HCT116 (cell line): ENCODE measurements around the gene ZBTB24. TPM values are rescaled to one million over a fixed set of nuclear protein-coding genes. Genes with fewer than 3 reads are reported as not detected.

Source experiments
- ATAC-seq: fragments of 200-7000 bp; cut with Tn5 transposase; 2 replicates; pipeline ENCODE4 v1.9.1; 2020; ENCODE audit warnings: mild to moderate bottlenecking, moderate library complexity
- BruUV-seq: library from RNA; stranded (reverse); fragments of 400-500 nt; replicated peaks from 2 replicates; lab custom pipeline; 2021; lab: Mats Ljungman, UMichigan
- CTCF ChIA-PET: fragments of 300-600 bp; sonication (Branson Sonifier 250); formaldehyde crosslinking; loops from one replicate; lab custom pipeline; 2021; ENCODE audit warnings: antibody characterized with exemption; lab: Charles Lee
- POLR2A ChIA-PET: fragments of 300-600, 350-600 bp; sonication (Branson Sonifier 250); formaldehyde crosslinking; loops from one replicate; lab custom pipeline; 2021; ENCODE audit warnings: antibody characterized with exemption; lab: Charles Lee
- RAD21 ChIA-PET, 2 experiments: fragments of 300-600 bp; sonication (Branson Sonifier 250); formaldehyde crosslinking; loops; one replicate each; lab custom pipeline; 2023; ENCODE audit warnings: low total read pairs in 2 of 2; ENCODE audit not compliant: uncharacterized antibody in 2 of 2, unreplicated experiment in 2 of 2, low non-redundant PET in 1 of 2; lab: Charles Lee
- DNase-seq: peaks from one replicate; pipeline ENCODE4 v3.0.0-alpha.2; 2010; ENCODE audit warnings: low read depth, low spot score
- H2AFZ ChIP-seq: fragments of 200-600 bp; shearing (Covaris generic), sonication (generic); 2 replicates; pipeline ENCODE4 v1.6.1; 2017; ENCODE audit warnings: low read depth, mixed run types, mixed read lengths, antibody characterized with exemption, low read length; ENCODE audit not compliant: poor library complexity, severe bottlenecking
- H3K27ac ChIP-seq: 2 replicates; pipeline ENCODE4 v1.5.1; 2012; ENCODE audit warnings: low read depth, low read length
- H3K27me3 ChIP-seq: fragments of 200-600 bp; sonication (generic); 2 replicates; pipeline ENCODE4 v1.6.1; 2016; ENCODE audit warnings: mixed run types, low read length, mixed read lengths; ENCODE audit not compliant: insufficient read depth
- H3K36me3 ChIP-seq, 2 experiments: fragments of 200-500 bp in 1 of 2; fragments of 200-600 bp in 1 of 2; sonication (Bioruptor generic) in 1 of 2; sonication (generic) in 1 of 2; 2 replicates each; pipeline versions ENCODE4 v1.5.1 to v1.6.1; 2014 to 2016; ENCODE audit warnings: low read length in 2 of 2, inconsistent platforms in 1 of 2, mixed read lengths in 1 of 2, mixed run types in 1 of 2; ENCODE audit not compliant: insufficient read depth in 2 of 2, control insufficient read depth in 1 of 2
- H3K4me1 ChIP-seq, 2 experiments: fragments of 200-600 bp in 1 of 2; sonication (generic) in 1 of 2; 2 replicates each; pipeline versions ENCODE4 v1.5.1 to v1.6.1; 2012 to 2017; ENCODE audit warnings: low read length in 2 of 2, inconsistent platforms in 1 of 2, mild to moderate bottlenecking in 1 of 2, mixed read lengths in 1 of 2, mixed run types in 1 of 2, moderate library complexity in 1 of 2; ENCODE audit not compliant: insufficient read depth in 2 of 2, control insufficient read depth in 1 of 2
- H3K4me2 ChIP-seq: fragments of 200-600 bp; sonication (generic); 2 replicates; pipeline ENCODE4 v1.6.1; 2017; ENCODE audit warnings: mixed run types, low read length, mixed read lengths
- H3K4me3 ChIP-seq, 2 experiments: fragments of 200-600 bp in 1 of 2; sonication (generic) in 1 of 2; replicated peaks in 1 of 2; 2 replicates each; pipeline ENCODE4 v1.5.1; 2011 to 2016; ENCODE audit warnings: low read length in 2 of 2, control low read depth in 1 of 2, low read depth in 1 of 2, mild to moderate bottlenecking in 1 of 2, mixed read lengths in 1 of 2, mixed run types in 1 of 2
- H3K79me2 ChIP-seq: fragments of 200-600 bp; sonication (generic); 2 replicates; pipeline ENCODE4 v1.6.1; 2017; ENCODE audit warnings: mild to moderate bottlenecking, mixed run types, low read length, moderate library complexity, mixed read lengths; ENCODE audit not compliant: insufficient read depth
- H3K9ac ChIP-seq: fragments of 200-600 bp; sonication (generic); 2 replicates; pipeline ENCODE4 v1.6.1; 2016; ENCODE audit warnings: low read length, mixed read lengths
- H3K9me2 ChIP-seq: fragments of 200-600 bp; sonication (generic), shearing (Covaris generic); 2 replicates; pipeline ENCODE4 v1.6.1; 2017; ENCODE audit warnings: mixed run types, mild to moderate bottlenecking, moderate library complexity; ENCODE audit not compliant: insufficient read depth
- H3K9me3 ChIP-seq, 2 experiments: fragments of 200-500 bp in 1 of 2; fragments of 200-600 bp in 1 of 2; sonication (Bioruptor generic) in 1 of 2; sonication (generic) in 1 of 2; 2 replicates each; pipeline ENCODE4 v1.6.1; 2014 to 2017; ENCODE audit warnings: low read length in 2 of 2, mixed read lengths in 2 of 2, inconsistent platforms in 1 of 2, low read depth in 1 of 2, mild to moderate bottlenecking in 1 of 2, mixed run types in 1 of 2, moderate library complexity in 1 of 2; ENCODE audit not compliant: control insufficient read depth in 1 of 2, insufficient read depth in 1 of 2
- H4K20me1 ChIP-seq: fragments of 200-600 bp; sonication (generic), shearing (Covaris generic); 2 replicates; pipeline ENCODE4 v1.6.1; 2017; ENCODE audit warnings: mixed run types, mild to moderate bottlenecking, moderate library complexity; ENCODE audit not compliant: insufficient read depth
- EGR1 ChIP-seq: IDR thresholded peaks from 2 replicates; pipeline ENCODE4 v1.6.1; 2012; ENCODE audit warnings: low read depth
- ELF1 ChIP-seq: IDR thresholded peaks from 2 replicates; pipeline ENCODE4 v1.6.1; 2012; ENCODE audit warnings: low read depth, borderline replicate concordance
- EZH2phosphoT487 ChIP-seq: fragments of 200-600 bp; IDR thresholded peaks from 2 replicates; pipeline ENCODE4 v1.6.1; 2018; ENCODE audit warnings: antibody characterized with exemption, borderline replicate concordance
- FOSL1 ChIP-seq: IDR thresholded peaks from 2 replicates; pipeline ENCODE4 v1.6.1; 2012; ENCODE audit warnings: low read depth
- TCF7L2 ChIP-seq: IDR thresholded peaks from 2 replicates; pipeline ENCODE4 v1.7.0; 2011; ENCODE audit warnings: borderline replicate concordance, inconsistent platforms; ENCODE audit not compliant: insufficient read depth, insufficient read length; ENCODE audit errors: extremely low read depth
- intact Hi-C: fragments of 100-400 bp; cut with micrococcal nuclease; formaldehyde crosslinking; loops from 2 replicates; pipeline ENCODE4 v1.10.0; 2022
- total RNA-seq: library from RNA; stranded (reverse); gene quantifications from one replicate; pipeline ENCODE4 v1.2.1, GENCODE V29; 2021; ENCODE audit not compliant: unreplicated experiment
- TF ChIP-seq, protein P1 (sequence below): IDR thresholded peaks from 2 replicates; pipeline ENCODE4 v1.6.1; 2012; ENCODE audit warnings: low read depth

The ZBTB24 gene
- total RNA-seq, 1 experiment from 2014 or later, result 11.3 TPM

DNA sequence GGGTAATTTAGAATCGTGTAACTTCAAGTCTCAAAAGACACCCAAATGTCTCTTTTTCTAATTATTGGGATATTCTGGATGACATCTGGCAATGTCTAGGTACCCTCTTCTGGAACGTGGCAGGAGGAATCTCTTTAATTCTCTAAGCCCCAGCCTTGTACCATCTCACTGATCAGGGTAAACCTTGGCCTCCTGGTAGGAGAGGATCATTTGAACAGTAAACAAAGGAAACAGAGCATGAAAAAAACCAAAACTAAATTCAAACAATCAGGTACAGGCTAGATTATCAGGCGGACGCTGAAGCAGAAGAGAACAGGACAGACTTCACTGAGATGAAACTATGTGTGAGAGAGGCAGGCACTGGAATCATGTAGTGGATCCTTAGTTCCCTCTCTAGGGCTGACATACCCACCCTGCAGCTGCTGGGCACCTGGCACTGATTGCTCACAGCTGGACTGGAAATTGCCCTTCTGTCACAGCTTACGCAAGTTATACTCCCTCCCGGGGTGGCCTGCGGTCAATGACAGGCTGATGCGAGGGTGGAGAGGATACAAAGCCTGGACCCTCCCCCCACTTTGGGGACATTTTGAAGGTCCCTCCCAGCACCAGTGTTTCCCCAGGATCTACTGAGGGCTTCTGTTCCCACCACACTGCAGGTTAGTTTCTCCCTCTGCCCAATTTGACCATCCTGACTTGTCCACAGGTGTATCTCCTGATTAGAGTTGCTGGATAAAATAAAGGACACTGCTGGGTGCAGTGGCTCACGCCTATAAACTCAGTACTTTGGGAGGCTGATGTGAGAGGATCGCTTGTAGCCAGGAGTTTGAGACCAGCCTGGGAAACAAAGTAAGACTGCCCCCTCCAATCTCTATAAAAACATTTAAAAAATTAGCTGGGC, 20.6 kb upstream of the ZBTB24 start:
- no peak for ATAC-seq
- intact Hi-C loops, result no loop called here
- H3K9me3 ChIP-seq, result no peaks in the 10 kb centered on the region
- TF ChIP-seq FOSL1 (no peak), EZH2phosphoT487 (no peak), EGR1 (no peak), TCF7L2 (no peak), ELF1 (no peak)
- TF ChIP-seq, protein P1, sequence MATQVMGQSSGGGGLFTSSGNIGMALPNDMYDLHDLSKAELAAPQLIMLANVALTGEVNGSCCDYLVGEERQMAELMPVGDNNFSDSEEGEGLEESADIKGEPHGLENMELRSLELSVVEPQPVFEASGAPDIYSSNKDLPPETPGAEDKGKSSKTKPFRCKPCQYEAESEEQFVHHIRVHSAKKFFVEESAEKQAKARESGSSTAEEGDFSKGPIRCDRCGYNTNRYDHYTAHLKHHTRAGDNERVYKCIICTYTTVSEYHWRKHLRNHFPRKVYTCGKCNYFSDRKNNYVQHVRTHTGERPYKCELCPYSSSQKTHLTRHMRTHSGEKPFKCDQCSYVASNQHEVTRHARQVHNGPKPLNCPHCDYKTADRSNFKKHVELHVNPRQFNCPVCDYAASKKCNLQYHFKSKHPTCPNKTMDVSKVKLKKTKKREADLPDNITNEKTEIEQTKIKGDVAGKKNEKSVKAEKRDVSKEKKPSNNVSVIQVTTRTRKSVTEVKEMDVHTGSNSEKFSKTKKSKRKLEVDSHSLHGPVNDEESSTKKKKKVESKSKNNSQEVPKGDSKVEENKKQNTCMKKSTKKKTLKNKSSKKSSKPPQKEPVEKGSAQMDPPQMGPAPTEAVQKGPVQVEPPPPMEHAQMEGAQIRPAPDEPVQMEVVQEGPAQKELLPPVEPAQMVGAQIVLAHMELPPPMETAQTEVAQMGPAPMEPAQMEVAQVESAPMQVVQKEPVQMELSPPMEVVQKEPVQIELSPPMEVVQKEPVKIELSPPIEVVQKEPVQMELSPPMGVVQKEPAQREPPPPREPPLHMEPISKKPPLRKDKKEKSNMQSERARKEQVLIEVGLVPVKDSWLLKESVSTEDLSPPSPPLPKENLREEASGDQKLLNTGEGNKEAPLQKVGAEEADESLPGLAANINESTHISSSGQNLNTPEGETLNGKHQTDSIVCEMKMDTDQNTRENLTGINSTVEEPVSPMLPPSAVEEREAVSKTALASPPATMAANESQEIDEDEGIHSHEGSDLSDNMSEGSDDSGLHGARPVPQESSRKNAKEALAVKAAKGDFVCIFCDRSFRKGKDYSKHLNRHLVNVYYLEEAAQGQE, result no peak
- no peak overlapping the region for H3K9ac ChIP-seq
- no peaks in the 10 kb centered on the region for H3K36me3 ChIP-seq
- DNase-seq, result no peak
- H3K79me2 ChIP-seq, result no peaks in the 10 kb centered on the region
- H3K27me3 ChIP-seq, result no peaks in the 10 kb centered on the region
- H4K20me1 ChIP-seq, result no peaks in the 10 kb centered on the region
- RAD21 ChIA-PET, result no interaction called here
- H3K9me2 ChIP-seq, result no peaks in the 10 kb centered on the region
- no peak overlapping the region for H3K27ac ChIP-seq
- CTCF ChIA-PET, result no interaction called here
- BruUV-seq, result no TSS peak
- no peak overlapping the region for H2AFZ ChIP-seq
- H3K4me2 ChIP-seq, result no peak overlapping the region
- POLR2A ChIA-PET, result no interaction called here
- H3K4me1 ChIP-seq, result no peaks in the 10 kb centered on the region; a peak in 1 of 4 replicates
- no peak overlapping the region for H3K4me3 ChIP-seq
